CD4-positive, alpha-beta T cell treated with Interleukin-15 for 4 hours (primary cell): ENCODE data around the gene MAST3.
"Not testable (repeated sequence)": the region's sequence is repeated elsewhere in the genome, so short reads cannot be mapped to it uniquely, and the experiment has no call there.

Experiments used
- DNase-seq: peaks from one replicate; pipeline ENCODE4 v3.0.0-alpha.2; 2020; ENCODE audit warnings: low spot score

The MAST3 gene

GRCh38 chr19:18137657-18138339 lies 40.2 kb downstream of the MAST3 start:
- DNase-seq = no peak

GRCh38 chr19:18140473-18140872 lies 42.9 kb downstream of the MAST3 start:
- no peak for DNase-seq

DNA sequence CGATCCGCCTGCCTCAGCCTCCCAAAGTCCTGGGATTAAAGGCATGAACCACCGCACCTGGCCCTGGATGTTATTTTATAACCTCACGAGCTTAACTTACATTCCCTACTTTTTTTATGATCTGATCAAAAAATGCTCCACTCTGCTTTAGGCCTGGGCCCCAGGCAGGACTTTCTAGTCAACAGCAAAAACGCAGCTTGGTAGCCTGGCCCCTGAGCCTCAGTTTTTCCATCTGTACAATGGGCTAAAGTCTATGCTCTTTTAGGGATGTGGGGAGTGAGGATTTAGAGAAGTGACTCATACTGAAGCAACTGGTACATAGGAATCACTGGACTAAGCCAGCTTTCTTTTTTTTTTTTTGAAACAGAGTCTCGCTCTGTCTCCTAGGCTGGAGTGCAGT lies 43.5 kb downstream of the MAST3 start:
- DNase-seq = no peak

DNA sequence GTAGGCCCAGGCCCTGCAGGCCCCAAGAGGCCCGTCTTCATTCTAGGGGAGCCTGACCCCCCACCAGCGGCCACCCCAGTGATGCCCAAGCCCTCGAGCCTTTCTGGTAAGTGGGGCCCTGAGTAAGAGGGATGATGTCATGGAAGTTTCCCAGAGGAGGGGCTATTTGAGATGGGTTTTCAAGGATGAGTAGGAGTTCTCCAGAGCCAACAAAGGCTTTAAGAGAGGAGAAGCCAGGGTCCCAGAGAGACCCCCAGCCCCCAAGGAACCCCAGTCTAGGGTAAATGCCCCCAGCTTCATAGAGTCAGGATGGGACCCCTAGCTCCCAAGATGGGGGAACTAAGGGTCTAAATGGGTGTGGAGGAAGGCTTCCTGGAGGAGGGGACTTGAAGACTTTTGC lies 46.3 kb downstream of the MAST3 start:
- DNase-seq = no peak

GRCh38 chr19:18144361-18144760 lies 46.8 kb downstream of the MAST3 start:
- no peak for DNase-seq

- DNase-seq = no peak
Measured at GRCh38 chr19:18144906-18145305, 47.3 kb downstream of the MAST3 start.

- no peak for DNase-seq
Measured at GRCh38 chr19:18145391-18145999, 47.9 kb downstream of the MAST3 start.

DNA sequence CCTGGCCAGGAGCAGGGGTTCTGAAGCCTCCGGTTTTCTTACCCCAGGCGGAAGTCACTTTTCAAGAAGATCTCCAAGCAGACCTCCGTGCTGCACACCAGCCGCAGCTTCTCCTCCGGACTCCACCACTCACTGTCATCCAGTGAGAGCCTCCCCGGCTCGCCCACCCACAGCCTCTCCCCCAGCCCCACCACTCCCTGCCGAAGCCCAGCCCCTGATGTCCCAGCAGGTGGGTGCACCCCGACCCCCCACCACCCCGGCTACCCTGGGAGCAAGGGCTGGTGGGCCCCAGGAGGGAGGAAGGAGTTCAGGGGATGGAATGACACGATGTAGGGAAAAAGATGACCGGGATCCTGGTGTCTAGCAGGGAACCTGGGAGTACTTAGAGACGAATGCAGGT lies 49.8 kb downstream of the MAST3 start:
- no peak for DNase-seq

GRCh38 chr19:18149596-18149975 lies 52.0 kb downstream of the MAST3 start:
- DNase-seq = no peak

DNA sequence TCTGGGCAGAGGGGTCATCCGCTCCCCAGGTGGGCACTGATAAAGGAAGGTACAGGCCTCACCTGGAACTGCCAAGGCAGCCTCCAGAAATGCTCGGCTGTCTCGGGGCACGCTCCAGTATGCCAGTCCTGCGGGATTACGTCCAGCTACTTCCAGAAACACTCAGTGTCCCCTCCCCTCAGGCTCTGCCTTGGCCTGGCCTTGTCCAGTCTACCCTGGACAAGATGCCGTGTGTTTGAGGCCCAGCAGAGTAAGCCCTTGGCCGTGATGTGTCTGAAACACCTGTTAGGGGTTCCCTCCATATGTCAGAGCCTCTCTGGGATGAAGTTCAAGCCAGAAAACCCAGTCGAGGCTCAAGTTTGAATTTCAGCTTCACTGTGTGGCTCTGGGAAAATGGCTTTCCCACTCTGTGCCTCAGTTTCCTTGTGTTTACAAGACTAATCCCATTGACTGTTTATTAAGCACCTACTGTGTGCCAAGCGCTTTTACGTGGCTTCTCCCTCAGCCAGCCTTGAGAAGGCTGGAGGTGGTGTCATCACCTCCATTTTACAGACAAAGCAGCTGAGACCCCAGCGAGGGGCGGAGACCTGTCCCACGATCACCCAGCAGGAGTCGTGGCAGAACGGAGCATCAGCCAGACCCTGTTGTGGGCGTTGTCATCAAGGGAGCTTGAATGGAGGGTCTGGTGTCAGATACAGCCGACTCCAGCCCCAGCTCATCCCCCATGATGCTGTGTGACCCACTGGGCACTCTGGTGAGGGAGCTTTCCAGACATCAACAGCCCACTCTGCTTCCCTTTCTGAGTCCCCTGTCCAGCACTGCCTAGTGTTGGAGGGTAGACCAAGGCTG lies 53.4 kb downstream of the MAST3 start:
- no peak for DNase-seq

GRCh38 chr19:18152442-18152816 lies 54.9 kb downstream of the MAST3 start:
- DNase-seq = peak; percentile 99

GRCh38 chr19:18152817-18153555 lies 55.4 kb downstream of the MAST3 start, which contains the start of gene PIK3R2:
PIK3R2 (plus strand) TSS chr19:18153163; CDS start chr19:18155880, 2,717 bp downstream.
- DNase-seq = peak; percentile 99

DNA sequence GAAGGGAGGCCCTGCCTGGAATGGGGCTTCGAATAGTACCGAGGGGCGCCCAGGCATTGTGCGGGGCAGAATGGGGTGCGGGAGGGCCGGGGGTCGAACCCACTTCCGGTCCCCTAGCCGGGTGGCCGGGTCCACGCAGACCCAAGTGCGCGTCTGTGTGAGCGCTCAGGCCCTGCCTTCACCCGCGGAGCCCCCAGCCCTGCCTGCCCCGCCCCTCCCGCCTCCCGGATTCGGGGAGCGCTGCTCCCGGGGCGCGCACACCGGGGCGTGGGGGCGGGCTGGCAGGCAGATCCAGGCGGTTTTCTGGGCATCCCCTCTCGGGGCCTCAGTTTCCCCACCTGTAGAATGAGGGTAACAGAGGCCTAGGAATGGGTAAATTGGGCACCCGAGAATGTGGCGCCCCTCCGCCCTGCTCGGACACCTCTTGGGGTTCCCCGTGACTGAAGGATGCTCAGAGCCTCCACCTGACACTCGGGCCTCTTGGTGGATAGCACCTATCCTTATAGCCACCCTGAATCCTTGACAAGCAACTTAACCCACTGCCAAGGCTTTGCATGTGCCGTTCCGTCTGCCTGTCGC lies 56.1 kb downstream of the MAST3 start:
- DNase-seq = no peak

DNA sequence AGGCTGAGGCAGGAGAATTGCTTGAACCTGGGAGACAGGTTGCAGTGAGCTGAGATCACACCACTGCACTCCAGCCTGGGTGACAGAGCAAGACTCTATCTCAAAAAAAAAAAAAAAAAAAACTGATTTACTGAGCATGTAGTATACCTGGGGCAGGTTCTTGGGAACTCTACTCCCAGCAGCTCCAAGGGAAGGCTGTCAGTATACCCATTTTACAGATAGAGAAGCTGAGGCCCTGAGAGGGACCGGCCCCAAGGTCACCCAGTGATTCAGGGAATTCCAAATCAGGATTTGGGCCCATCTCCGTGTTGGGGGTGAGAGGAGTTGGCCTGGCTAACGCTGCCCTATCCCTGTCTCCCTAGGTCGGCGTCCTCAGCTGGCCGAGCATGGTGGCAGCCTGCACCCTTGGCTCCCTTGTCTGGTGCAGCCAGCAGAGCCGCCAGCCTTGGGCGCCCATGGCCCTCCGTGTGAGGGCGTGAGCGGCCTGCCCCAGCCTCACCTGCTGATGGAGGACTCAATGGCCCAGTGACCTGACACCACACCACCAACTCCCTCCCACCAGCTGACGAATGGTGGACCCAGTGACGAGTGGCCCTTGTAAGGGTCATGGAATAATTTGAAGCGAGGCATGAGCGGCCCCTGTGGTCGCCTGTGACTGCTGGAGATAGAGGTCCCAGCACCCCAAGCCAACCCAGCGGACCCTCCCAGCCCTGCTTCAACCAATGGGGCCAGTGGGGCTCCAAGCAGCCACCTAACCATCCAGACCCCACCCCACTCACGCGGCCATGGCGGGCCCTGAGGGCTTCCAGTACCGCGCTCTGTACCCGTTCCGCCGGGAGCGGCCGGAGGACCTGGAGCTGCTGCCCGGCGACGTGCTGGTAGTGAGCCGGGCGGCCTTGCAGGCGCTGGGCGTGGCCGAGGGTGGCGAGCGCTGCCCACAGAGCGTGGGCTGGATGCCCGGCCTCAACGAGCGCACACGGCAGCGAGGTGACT lies 57.8 kb downstream of the MAST3 start:
- DNase-seq = no peak

- no peak for DNase-seq
Measured at GRCh38 chr19:18156268-18156667, 58.7 kb downstream of the MAST3 start.

GRCh38 chr19:18156841-18157464 lies 59.4 kb downstream of the MAST3 start:
- DNase-seq = no peak

GRCh38 chr19:18157465-18158063 lies 60.0 kb downstream of the MAST3 start:
- DNase-seq = no peak

DNA sequence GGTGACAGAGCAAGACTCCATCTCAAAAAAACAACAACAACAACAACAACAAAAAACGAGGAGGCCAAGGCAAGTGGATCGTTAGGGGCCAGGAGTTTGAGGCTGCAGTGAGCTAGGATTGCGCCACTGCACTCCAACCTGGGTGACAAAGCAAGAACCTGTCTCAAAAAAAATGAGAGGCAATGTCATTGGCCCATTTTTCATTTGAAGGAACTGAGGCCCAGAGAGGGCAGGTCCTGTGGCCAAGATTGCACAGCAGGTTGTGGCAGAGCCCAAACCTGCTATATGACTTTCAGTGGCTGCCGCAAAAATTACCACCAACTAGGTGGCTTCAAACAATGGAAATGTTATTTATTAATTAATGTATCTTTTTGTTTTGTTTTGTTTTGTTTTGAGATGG lies 60.9 kb downstream of the MAST3 start:
- no peak for DNase-seq

GRCh38 chr19:18159059-18159616 lies 61.6 kb downstream of the MAST3 start:
- not testable (repeated sequence) for DNase-seq

GRCh38 chr19:18159810-18160209 lies 62.2 kb downstream of the MAST3 start:
- DNase-seq = no peak
